B cell (primary cell): ENCODE measurements around the gene GORASP1.

ENCODE experiments used
- EZH2 ChIP-seq: IDR thresholded peaks from 2 replicates; pipeline ENCODE4 v1.6.1; 2012; ENCODE audit warnings: borderline replicate concordance, low read depth, mild to moderate bottlenecking, moderate library complexity, low read length; ENCODE audit not compliant: insufficient read depth, poor library complexity, severe bottlenecking
- TF ChIP-seq, protein P1 (sequence below): fragments of 200-600 bp; IDR thresholded peaks from one replicate; pipeline ENCODE4 v1.8.0; 2022; ENCODE audit warnings: antibody characterized with exemption, mild to moderate bottlenecking

DNA sequence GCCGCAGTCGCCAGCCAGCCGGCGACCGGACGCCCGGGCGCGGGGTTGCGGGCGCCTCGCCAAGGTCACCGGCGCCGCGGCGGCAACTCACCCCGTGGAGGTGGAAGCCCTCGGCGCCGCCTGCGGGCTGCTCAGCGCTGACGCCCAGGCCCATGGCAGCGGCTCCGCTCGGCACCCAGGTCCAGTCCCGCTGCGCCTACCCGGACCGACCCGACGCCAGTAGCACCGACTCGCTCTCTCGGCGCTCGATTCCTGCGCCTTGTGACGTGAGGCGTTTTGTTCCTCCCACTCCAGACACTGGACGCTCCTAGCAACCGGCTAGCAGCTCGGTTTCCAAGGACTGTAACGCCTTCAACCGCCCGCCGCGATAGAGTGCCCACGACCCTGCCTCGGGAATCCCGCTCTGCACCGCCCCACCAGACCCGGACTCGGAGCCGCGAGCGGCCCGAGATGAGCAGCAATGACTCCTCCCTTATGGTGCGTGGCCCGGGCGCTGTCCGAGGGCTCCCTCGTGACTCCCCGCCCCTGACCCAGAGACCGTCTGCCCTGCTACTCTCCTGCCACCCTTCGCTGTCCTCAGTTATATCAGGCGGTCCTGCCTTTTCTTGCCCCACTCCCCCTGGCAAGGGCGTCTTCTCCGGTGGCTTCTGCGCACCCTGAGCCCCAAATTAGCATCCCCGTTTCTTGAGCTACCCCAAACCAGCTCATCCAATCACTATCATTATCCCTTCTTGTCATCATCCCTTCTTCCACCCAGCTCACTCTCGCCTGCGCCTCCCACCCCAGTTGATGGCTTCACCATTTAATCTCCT lies at the start of gene GORASP1, which contains the start of gene TTC21A:
- TF ChIP-seq, protein P1, sequence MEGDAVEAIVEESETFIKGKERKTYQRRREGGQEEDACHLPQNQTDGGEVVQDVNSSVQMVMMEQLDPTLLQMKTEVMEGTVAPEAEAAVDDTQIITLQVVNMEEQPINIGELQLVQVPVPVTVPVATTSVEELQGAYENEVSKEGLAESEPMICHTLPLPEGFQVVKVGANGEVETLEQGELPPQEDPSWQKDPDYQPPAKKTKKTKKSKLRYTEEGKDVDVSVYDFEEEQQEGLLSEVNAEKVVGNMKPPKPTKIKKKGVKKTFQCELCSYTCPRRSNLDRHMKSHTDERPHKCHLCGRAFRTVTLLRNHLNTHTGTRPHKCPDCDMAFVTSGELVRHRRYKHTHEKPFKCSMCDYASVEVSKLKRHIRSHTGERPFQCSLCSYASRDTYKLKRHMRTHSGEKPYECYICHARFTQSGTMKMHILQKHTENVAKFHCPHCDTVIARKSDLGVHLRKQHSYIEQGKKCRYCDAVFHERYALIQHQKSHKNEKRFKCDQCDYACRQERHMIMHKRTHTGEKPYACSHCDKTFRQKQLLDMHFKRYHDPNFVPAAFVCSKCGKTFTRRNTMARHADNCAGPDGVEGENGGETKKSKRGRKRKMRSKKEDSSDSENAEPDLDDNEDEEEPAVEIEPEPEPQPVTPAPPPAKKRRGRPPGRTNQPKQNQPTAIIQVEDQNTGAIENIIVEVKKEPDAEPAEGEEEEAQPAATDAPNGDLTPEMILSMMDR, result no peak
- no peak for TF ChIP-seq EZH2
